ENCODE measurements around the gene FRMD4A.

The FRMD4A gene

DNA sequence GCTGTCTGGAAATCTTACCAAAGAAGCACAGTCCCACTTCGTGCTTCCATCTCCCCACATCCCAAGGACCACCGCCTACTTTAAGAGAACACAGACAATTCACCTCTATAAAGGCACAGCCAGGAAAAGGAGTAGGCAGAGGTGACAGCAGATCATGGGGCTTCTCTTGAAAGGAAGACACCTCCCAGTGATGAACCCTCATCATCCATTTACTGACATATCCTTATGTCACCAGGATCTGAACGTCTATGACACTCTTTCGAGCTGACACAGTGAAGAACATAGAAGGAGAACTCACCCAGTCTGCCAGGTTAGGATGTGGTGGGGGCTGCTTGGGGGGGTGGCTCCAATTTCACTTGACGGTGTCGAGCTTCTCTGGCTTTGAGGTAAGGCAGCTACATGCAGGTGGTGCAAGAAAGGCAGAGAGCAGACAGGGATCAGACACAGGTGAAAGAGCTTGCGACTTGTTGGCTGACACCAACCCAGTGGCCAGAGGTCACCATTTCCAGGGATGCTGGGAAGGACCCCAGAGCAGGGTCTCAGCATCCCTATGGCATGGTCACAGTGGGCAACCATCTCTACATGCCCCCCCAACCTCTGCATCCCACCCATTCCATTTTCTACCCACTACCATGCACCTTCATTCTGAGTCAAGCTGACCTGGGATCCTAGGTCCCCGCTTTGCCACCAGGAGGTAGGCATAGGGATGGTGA, 676.5 kb downstream of the FRMD4A start:
- Mint-ChIP-seq H3K4me1 (ENCODE audit: low read depth) (no peaks in the 10 kb centered on the region), H3K36me3 (ENCODE audit: low read depth) (no peaks in the 10 kb centered on the region), H3K9me3 (no peaks in the 10 kb centered on the region), H3K4me3 (no peak overlapping the region), H3K27me3 (ENCODE audit: low read depth) (no peaks in the 10 kb centered on the region), H3K27ac (no peak overlapping the region)

DNA sequence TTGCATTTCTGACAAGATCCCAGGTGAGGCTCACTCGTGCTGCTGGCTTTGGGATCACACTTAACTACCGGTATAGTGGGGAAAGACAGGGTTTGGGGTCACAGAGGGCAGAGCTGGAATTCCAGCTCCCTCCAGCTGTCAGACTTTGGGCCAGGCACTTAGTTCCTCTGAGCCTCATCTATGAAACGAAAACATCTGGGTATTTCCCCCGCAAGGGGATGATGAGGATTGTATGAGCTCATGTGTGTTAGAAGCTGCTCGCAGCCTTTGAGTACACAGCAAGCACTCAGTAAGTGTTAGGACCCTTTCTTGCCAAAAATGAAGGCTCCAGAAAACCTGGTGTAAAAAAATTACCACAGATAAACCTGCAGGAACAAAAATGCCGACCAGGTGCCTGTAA, 677.9 kb downstream of the FRMD4A start:
- Mint-ChIP-seq H3K9me3 (no peaks in the 10 kb centered on the region), H3K36me3 (ENCODE audit: low read depth) (peaks cover 4% of the 10 kb centered on the region), H3K27ac (no peak overlapping the region), H3K4me3 (no peak overlapping the region), H3K27me3 (ENCODE audit: low read depth) (no peaks in the 10 kb centered on the region), H3K4me1 (ENCODE audit: low read depth) (peaks cover 7% of the 10 kb centered on the region)

DNA sequence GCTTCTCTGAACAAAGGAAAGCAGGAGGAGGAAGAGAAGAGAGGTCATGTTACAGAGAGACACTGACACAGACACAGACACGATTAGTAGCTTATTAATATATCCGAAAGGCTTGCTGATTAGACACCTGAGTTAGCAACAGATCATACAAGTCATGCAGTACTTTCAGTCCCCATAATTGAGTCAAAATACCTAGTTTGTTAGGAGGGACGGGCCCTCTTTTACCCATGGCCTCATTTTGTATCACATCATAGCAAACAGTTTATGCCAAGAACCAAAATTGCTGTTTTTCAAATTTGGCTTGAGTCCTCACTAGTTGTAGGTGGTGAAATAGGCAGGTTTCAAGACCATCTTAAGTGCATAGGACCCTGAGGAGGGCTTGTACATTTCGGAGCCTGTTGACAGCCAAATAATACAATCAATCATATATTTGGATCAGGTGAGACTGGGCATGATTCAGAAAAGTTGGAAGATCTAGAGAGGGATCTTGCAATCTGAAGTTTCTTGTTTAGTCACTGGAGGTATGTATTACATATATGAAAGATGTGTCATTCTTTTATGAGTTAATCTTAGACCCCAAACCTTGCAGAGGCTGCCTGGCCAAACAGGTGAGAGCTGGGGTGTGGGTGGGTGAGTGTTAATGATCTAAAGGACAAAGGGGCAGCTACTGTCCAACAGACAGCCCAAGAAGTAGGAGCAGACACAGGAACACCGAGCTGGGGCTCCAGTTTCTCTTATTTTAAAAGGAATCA, 678.6 kb downstream of the FRMD4A start:
- no peak overlapping the region for H3K4me3 Mint-ChIP-seq
- H3K9me3 Mint-ChIP-seq, result no peaks in the 10 kb centered on the region
- H3K36me3 Mint-ChIP-seq (ENCODE audit: low read depth), result peaks cover 6% of the 10 kb centered on the region
- peaks cover 7% of the 10 kb centered on the region for H3K4me1 Mint-ChIP-seq (ENCODE audit: low read depth)
- no peaks in the 10 kb centered on the region for H3K27me3 Mint-ChIP-seq (ENCODE audit: low read depth)
- no peak overlapping the region for H3K27ac Mint-ChIP-seq

DNA sequence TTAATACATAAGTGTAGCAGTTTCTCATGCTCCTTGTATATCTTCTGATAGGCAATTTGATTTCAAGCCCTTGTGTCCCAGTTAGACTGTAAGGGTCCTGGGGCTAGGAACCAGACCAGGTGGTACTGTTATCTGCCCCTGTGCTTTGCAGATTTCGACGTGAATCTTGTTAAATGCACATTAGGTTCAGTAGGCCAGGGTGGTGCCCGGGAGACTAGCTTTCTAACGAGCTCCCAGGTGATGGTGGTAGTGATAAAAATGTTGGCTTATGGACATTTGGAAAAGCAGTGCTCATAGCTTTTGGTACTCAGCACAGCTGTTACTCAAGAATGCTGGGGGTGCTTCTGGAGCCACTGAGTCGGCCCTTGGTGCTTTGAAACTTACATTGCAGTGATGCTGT, 679.8 kb downstream of the FRMD4A start:
- no peaks in the 10 kb centered on the region for H3K27me3 Mint-ChIP-seq (ENCODE audit: low read depth)
- peaks cover 7% of the 10 kb centered on the region for H3K4me1 Mint-ChIP-seq (ENCODE audit: low read depth)
- H3K36me3 Mint-ChIP-seq (ENCODE audit: low read depth), result peaks cover 9% of the 10 kb centered on the region
- no peaks in the 10 kb centered on the region for H3K9me3 Mint-ChIP-seq
- H3K27ac Mint-ChIP-seq, result no peak overlapping the region
- H3K4me3 Mint-ChIP-seq, result no peak overlapping the region

DNA sequence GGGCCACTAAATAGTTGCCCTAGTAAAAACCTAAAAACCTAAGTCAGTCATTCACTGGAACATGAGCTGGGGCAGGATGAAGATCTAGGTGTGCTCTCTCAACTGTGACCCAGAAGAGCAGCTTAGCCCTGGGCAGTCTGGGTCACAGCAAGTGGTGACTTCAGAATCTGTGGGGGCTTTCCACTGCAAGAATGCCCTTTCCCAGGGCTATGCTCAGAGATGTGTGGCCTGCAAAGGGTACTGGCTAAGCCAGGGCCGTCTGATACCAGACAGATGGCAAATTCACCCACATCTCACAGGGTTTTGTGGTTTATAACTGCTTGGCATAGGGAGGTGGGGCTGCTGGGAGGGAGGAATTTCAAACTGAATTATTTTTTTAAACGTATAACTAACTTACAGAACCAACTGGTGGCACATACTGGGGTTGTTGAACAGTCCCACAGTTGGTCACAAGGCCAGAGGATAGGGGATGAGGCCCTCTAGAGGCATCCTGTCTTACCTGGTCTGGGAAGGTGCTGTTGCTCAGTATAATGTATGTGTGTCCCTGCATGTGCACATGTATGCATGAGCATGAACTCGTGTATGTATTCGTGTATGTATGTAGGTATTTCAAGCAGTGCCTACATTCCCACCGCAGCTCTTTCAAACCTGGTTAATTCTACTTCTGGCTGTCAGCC, 680.7 kb downstream of the FRMD4A start:
- no peaks in the 10 kb centered on the region for H3K9me3 Mint-ChIP-seq
- H3K27ac Mint-ChIP-seq, result no peak overlapping the region
- no peak overlapping the region for H3K4me3 Mint-ChIP-seq
- peaks cover 7% of the 10 kb centered on the region for H3K4me1 Mint-ChIP-seq (ENCODE audit: low read depth)
- H3K27me3 Mint-ChIP-seq (ENCODE audit: low read depth), result no peaks in the 10 kb centered on the region
- peaks cover 11% of the 10 kb centered on the region for H3K36me3 Mint-ChIP-seq (ENCODE audit: low read depth)

DNA sequence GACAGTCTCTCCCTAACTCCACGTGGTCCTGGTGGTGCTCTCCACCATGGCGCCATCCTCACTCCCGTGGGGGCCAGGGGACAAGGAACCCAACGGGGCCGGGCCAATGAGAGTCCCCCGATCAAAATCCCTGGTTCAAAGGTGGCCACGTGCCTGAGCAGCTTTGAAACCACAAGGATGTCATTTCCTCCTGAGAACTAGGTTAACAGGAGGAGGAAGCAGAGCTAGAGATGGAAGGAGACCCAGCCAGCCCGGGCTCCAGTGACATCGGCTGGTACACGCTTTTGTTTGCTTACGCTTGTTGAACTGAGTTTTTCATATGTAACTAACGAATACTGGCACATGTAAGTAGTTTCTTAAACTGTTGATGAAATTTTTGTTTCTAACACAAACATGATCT, 682.3 kb downstream of the FRMD4A start:
- Mint-ChIP-seq H3K27ac (no peak overlapping the region), H3K9me3 (no peaks in the 10 kb centered on the region), H3K4me3 (no peak overlapping the region), H3K36me3 (ENCODE audit: low read depth) (peaks cover 11% of the 10 kb centered on the region), H3K4me1 (ENCODE audit: low read depth) (peaks cover 7% of the 10 kb centered on the region), H3K27me3 (ENCODE audit: low read depth) (no peaks in the 10 kb centered on the region)

DNA sequence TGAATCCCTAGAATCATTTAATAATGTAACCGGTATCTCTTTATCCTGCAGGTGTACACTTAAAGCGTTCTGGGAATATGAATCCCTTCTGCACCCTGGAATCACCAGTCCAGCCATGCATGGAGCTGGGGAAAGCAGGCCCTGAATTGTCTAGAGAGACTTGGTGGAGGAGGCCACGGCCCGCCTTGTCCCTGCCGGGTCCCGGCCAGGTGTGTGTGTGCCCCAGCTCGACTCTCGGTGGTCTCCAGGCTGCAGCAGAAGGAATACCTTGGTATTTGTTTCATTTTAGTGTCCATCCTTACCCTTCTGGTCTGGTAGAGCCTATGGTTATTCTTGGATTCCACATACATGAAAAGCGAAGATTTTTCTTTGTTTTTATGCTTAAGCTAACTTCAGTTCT, 685.9 kb downstream of the FRMD4A start:
- H3K36me3 Mint-ChIP-seq (ENCODE audit: low read depth), result peaks cover 35% of the 10 kb centered on the region
- no peaks in the 10 kb centered on the region for H3K27me3 Mint-ChIP-seq (ENCODE audit: low read depth)
- no peak overlapping the region for H3K4me3 Mint-ChIP-seq
- H3K9me3 Mint-ChIP-seq, result peaks cover 25% of the 10 kb centered on the region
- H3K4me1 Mint-ChIP-seq (ENCODE audit: low read depth), result peaks cover 7% of the 10 kb centered on the region
- no peak overlapping the region for H3K27ac Mint-ChIP-seq

DNA sequence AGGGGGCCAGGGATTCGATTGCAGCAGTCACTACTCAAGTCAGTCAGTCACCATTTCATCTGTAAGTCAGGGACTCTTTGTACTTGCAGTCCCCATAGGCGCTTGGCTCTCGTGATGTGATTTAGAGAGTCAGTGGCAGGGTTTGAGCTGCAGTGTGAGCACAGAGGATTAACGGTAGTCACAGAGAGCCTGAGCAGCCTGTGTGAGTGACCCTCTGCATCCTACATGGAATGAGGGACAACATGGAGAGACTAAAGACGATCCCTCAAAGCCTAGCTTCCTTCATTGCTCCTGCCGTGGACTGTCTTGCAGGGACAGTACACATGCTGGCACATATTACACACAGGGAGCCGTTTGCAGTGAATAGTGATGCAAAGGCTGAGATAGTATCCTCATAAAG, 687.7 kb downstream of the FRMD4A start:
- no peak overlapping the region for H3K4me3 Mint-ChIP-seq
- peaks cover 25% of the 10 kb centered on the region for H3K9me3 Mint-ChIP-seq
- no peak overlapping the region for H3K27ac Mint-ChIP-seq
- H3K27me3 Mint-ChIP-seq (ENCODE audit: low read depth), result no peaks in the 10 kb centered on the region
- H3K36me3 Mint-ChIP-seq (ENCODE audit: low read depth), result peaks cover 33% of the 10 kb centered on the region
- H3K4me1 Mint-ChIP-seq (ENCODE audit: low read depth), result no peaks in the 10 kb centered on the region

DNA sequence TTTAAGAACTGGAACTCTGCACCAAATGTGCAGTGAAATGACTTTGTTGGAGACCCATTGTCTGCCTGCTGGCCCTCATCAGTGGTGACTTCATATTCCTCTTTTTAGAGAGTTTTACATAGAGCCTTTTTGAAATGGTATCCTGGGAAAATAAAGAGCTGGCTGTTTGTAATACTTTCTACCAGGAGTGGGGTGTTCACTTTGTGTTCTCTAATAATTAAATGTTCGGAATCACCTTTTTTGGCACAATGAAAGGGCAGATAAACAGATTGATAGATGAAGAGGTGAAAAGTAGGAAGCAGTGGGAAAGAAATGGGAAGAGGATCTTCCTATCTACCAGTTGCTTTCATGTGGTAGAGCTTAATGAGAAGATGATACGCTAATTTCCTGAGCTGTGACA, 688.4 kb downstream of the FRMD4A start:
- Mint-ChIP-seq H3K27me3 (ENCODE audit: low read depth) (no peaks in the 10 kb centered on the region), H3K4me3 (no peak overlapping the region), H3K4me1 (ENCODE audit: low read depth) (no peaks in the 10 kb centered on the region), H3K27ac (no peak overlapping the region), H3K36me3 (ENCODE audit: low read depth) (peaks cover 31% of the 10 kb centered on the region), H3K9me3 (peaks cover 25% of the 10 kb centered on the region)

DNA sequence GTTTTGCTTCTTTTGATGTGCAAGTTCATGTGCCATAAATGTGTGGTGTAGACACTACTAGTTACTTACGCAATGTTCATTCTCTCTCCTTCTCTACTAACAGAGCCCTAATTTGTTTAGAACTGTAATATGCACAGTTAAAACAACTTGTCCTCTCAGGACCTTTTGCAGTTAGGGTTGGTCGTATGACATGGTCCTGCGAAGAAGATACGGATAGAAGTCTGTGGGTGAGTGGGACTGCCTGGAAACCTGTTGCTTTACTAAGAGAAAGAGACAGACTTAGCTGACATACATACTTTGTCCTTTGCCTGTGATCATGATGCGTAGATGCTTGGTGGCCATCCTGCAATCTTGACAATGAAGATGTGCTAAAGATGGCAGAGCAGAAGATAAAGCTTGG, 692.8 kb downstream of the FRMD4A start:
- Mint-ChIP-seq H3K4me3 (no peak overlapping the region), H3K4me1 (ENCODE audit: low read depth) (no peaks in the 10 kb centered on the region), H3K27me3 (ENCODE audit: low read depth) (no peaks in the 10 kb centered on the region), H3K9me3 (peaks cover 25% of the 10 kb centered on the region), H3K27ac (no peak overlapping the region), H3K36me3 (ENCODE audit: low read depth) (peaks cover 30% of the 10 kb centered on the region)

DNA sequence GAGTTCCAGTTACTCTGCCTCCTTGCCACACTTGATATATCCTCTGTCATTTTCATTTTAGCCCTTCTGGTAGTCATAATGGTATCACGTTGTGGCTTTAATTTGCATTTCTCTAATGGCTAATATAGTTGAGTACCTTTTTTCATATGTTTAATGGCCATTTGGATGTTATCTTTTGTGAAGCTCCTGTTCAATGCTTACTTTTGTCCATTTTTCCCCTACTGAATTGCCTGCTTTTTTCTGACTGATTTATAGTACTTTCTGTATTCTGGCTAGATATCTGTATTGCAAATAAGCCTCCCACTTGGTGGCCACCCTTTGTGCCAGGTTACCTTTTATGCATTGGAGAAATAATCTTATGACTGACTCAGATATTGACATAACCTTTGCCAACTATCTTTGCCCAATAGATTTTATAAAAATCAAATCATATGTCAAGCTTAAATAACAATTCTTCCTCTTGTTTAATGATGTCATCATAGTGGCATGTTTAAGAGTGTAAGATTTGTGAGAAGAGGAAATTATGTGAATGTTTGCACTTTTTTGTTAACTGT, 693.3 kb downstream of the FRMD4A start:
- H3K9me3 Mint-ChIP-seq, result peaks cover 20% of the 10 kb centered on the region
- no peaks in the 10 kb centered on the region for H3K27me3 Mint-ChIP-seq (ENCODE audit: low read depth)
- no peaks in the 10 kb centered on the region for H3K4me1 Mint-ChIP-seq (ENCODE audit: low read depth)
- peaks cover 28% of the 10 kb centered on the region for H3K36me3 Mint-ChIP-seq (ENCODE audit: low read depth)
- no peak overlapping the region for H3K4me3 Mint-ChIP-seq
- H3K27ac Mint-ChIP-seq, result no peak overlapping the region

DNA sequence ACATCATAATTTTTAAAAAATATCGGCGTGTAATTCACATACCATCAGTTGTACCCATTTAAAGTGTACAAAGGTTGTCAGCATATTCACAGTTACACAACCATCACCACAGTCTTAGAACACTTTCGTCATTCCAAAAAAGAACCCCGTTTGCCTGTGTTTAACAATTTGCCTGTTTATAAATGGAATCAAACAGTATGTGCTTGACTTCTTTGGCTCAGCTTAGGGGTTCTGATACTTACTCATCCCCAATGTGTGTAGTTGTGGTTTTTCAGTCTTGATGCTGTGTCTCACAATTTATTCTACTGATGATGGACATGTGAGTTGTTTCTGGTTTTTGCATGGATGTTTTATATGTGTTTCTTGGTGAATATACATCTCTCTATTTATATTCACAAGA, 693.9 kb downstream of the FRMD4A start:
- Mint-ChIP-seq H3K27ac (no peak overlapping the region), H3K4me3 (no peak overlapping the region), H3K27me3 (ENCODE audit: low read depth) (no peaks in the 10 kb centered on the region), H3K9me3 (peaks cover 15% of the 10 kb centered on the region), H3K36me3 (ENCODE audit: low read depth) (peaks cover 24% of the 10 kb centered on the region), H3K4me1 (ENCODE audit: low read depth) (no peaks in the 10 kb centered on the region)

DNA sequence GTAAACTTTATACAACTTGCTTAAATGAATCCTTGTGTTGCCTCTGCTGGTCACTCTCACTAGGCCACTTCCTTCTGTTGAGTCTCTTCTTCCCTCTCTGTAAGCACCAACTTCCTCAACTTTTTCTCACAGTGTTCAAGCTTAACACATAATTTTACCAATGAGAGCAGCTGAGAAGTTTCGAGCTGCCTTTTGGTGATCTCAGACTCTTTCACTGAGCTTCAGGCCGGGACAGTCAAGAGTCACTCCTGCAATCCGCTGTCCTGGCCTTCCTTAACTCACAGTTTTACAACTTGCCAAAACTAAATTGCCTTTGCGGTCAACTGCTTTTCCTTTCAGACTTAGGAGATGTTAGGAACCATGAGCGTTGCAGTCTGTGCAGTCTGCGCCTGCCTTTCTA, 696.5 kb downstream of the FRMD4A start:
- Mint-ChIP-seq H3K4me1 (ENCODE audit: low read depth) (no peaks in the 10 kb centered on the region), H3K36me3 (ENCODE audit: low read depth) (peaks cover 8% of the 10 kb centered on the region), H3K4me3 (no peak overlapping the region), H3K9me3 (no peaks in the 10 kb centered on the region), H3K27ac (no peak overlapping the region), H3K27me3 (ENCODE audit: low read depth) (no peaks in the 10 kb centered on the region)

DNA sequence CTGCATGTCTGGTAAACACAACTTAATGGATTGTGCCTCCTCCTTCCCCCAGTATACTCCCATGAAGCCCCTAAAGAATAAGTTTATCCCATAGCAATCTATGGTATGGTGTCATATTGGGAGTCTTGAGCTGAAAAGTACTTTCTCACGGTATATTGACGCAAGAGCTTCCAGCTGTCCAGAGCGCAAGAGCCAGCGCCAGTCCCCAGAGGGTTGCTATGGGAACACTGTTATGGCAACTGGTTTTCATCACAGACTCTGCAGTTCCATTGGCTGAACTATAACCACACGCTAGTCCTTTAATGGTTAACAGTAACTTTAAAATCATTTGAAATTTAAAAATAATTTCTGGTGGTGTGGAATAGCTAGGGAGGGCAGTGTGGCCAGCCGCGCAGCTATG, 697.0 kb downstream of the FRMD4A start:
- Mint-ChIP-seq H3K27me3 (ENCODE audit: low read depth) (no peaks in the 10 kb centered on the region), H3K27ac (no peak overlapping the region), H3K4me3 (no peak overlapping the region), H3K4me1 (ENCODE audit: low read depth) (no peaks in the 10 kb centered on the region), H3K36me3 (ENCODE audit: low read depth) (peaks cover 6% of the 10 kb centered on the region), H3K9me3 (no peaks in the 10 kb centered on the region)

Data from T-helper 1 cell treated with Interleukin-12 subunit alpha and Interleukin-12 subunit beta and Interleukin-4 antibody, amounts not matched to agents 30 μg/mL and 1 μg/mL, for 36 hours (primary cell).